Parathyroid adenoma (tissue), 2 donors: ENCODE data around the gene TRABD2B.

Source experiments
- H2AFZ ChIP-seq: fragments of 300-600 bp; sonication (generic); one replicate; pipeline ENCODE4 v1.7.0; 2017; ENCODE audit warnings: antibody characterized with exemption, mild to moderate bottlenecking
- H3K27ac ChIP-seq: fragments of 300-600 bp; sonication (generic); one replicate; pipeline ENCODE4 v1.7.0; 2017
- H3K27me3 ChIP-seq: fragments of 300-600 bp; sonication (generic); one replicate; pipeline ENCODE4 v1.7.0; 2017; ENCODE audit warnings: low read length; ENCODE audit not compliant: control insufficient read depth, insufficient read depth
- H3K36me3 ChIP-seq: fragments of 300-600 bp; sonication (generic); one replicate; pipeline ENCODE4 v1.7.0; 2017; ENCODE audit warnings: low read length; ENCODE audit not compliant: control insufficient read depth, insufficient read depth
- H3K4me1 ChIP-seq: fragments of 300-600 bp; sonication (generic); one replicate; pipeline ENCODE4 v1.7.0; 2017; ENCODE audit warnings: control low read depth
- H3K4me2 ChIP-seq: fragments of 300-600 bp; sonication (generic); one replicate; pipeline ENCODE4 v1.7.0; 2017; ENCODE audit warnings: low read length
- H3K4me3 ChIP-seq: fragments of 300-600 bp; sonication (generic); one replicate; pipeline ENCODE4 v1.7.0; 2017; ENCODE audit warnings: low read depth, low read length
- H3K79me2 ChIP-seq: fragments of 300-600 bp; sonication (generic); one replicate; pipeline ENCODE4 v1.7.0; 2017; ENCODE audit warnings: control low read depth
- H3K9ac ChIP-seq: fragments of 300-600 bp; sonication (generic); one replicate; pipeline ENCODE4 v1.7.0; 2017; ENCODE audit warnings: mild to moderate bottlenecking
- H3K9me3 ChIP-seq: fragments of 300-600 bp; sonication (generic); one replicate; pipeline ENCODE4 v1.7.0; 2017; ENCODE audit warnings: low read length; ENCODE audit not compliant: control insufficient read depth
- TF ChIP-seq, protein P1 (sequence below): fragments of 300-600 bp; sonication (generic); IDR thresholded peaks from one replicate; pipeline ENCODE4 v1.7.0; 2017; ENCODE audit warnings: antibody characterized with exemption, mild to moderate bottlenecking
- donor health status: primary hyperparathyroidism.

The TRABD2B gene

DNA sequence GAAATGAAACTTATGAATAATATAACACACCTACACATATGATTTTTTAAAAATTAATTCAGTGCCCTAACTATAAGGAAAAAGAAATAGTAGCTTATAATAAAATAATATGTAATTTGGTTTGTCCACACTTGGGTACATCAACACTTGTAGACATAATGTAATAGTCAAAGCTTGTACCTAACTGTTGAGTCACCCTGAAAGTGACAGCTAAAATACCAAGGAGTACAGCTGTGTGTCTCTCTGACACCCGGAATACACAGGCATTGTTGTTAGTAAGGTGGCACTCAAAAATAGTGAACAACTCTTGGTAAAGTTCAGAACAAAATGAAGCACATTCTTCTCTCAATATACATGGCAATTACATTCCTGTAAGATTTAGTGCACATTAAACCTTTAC, 243.4 kb downstream of the TRABD2B start:
- H3K79me2 ChIP-seq: no peaks in the 10 kb centered on the region
- no peak overlapping the region for H3K27ac ChIP-seq
- H3K4me3 ChIP-seq: no peak overlapping the region
- TF ChIP-seq, protein P1, sequence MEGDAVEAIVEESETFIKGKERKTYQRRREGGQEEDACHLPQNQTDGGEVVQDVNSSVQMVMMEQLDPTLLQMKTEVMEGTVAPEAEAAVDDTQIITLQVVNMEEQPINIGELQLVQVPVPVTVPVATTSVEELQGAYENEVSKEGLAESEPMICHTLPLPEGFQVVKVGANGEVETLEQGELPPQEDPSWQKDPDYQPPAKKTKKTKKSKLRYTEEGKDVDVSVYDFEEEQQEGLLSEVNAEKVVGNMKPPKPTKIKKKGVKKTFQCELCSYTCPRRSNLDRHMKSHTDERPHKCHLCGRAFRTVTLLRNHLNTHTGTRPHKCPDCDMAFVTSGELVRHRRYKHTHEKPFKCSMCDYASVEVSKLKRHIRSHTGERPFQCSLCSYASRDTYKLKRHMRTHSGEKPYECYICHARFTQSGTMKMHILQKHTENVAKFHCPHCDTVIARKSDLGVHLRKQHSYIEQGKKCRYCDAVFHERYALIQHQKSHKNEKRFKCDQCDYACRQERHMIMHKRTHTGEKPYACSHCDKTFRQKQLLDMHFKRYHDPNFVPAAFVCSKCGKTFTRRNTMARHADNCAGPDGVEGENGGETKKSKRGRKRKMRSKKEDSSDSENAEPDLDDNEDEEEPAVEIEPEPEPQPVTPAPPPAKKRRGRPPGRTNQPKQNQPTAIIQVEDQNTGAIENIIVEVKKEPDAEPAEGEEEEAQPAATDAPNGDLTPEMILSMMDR: no peak
- H3K4me1 ChIP-seq: no peaks in the 10 kb centered on the region
- no peaks in the 10 kb centered on the region for H3K36me3 ChIP-seq
- H3K4me2 ChIP-seq: no peak overlapping the region
- H3K27me3 ChIP-seq: no peaks in the 10 kb centered on the region
- H2AFZ ChIP-seq: no peak overlapping the region
- no peaks in the 10 kb centered on the region for H3K9me3 ChIP-seq
- H3K9ac ChIP-seq: no peak overlapping the region

DNA sequence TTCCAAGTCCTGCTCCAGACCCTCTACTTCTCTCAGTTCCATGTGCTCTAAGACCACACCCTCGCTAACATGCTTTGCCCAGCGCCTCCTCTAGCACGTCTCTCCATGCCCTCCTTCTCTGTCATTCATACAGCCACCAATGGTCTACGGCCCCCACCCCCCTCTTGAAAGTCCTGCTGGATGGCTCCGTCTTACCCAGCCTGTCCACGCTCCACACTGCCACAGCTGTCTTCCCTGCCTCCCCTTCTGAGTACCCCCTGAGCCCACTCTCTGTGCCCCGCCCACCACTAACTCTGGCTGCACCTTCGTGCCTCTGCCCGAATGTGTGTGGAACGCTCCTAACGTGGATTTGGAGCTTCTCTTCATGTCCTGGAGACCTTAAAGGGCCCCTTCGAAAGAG, 244.6 kb downstream of the TRABD2B start:
- no peak overlapping the region for H3K27ac ChIP-seq
- no peak overlapping the region for H3K9ac ChIP-seq
- no peaks in the 10 kb centered on the region for H3K9me3 ChIP-seq
- TF ChIP-seq, protein P1: no peak
- H3K27me3 ChIP-seq: no peaks in the 10 kb centered on the region
- H2AFZ ChIP-seq: no peak overlapping the region
- H3K79me2 ChIP-seq: no peaks in the 10 kb centered on the region
- H3K4me1 ChIP-seq: no peaks in the 10 kb centered on the region
- no peak overlapping the region for H3K4me2 ChIP-seq
- H3K4me3 ChIP-seq: no peak overlapping the region
- H3K36me3 ChIP-seq: no peaks in the 10 kb centered on the region

DNA sequence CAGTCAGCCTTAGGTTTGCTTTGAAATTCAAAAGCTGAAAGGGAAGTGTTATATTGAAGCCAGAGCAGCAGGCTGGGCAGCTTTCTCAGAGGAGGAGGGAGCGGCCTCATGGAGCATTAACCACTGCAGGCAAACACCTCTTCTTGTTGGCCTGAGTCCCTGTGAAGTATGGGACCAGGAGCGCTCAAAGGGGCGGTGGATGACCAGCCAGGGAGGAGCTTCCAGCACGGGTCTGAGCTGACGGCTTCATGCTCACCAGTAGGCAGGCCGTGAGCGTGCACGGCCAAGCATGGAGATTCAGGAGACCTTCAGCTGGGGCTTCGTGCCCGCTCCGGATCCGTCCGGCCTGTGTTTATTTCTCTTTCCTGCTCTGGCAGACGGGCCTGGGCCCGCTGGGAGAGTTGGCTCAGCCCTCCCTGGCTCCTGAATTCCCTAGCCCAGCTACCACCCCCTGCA, 245.2 kb downstream of the TRABD2B start:
- H3K4me3 ChIP-seq: no peak overlapping the region

DNA sequence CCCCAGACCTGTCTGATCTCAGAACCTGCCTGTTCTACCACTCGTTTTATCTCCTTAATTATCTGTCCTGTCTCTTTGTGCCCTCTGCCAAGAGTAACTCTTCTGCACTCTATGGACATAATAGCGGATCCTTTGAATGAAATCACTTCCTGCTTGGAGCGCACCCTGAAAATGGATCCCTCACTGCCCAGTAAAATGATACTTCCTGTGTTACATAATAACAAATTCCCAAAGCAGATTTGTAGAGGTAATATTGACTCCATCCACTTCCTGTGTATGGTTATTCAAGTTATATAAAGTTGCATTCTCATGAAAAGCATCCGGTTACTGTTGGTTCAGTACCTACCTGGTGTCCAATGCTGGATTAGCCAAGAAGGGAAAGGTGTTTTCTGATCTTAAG, 246.0 kb downstream of the TRABD2B start:
- Histone ChIP-seq H3K36me3 (no peaks in the 10 kb centered on the region), H3K4me2 (no peak overlapping the region), H3K79me2 (no peaks in the 10 kb centered on the region), H3K9ac (no peak overlapping the region), H3K27me3 (no peaks in the 10 kb centered on the region), H3K4me3 (no peak overlapping the region), H3K9me3 (no peaks in the 10 kb centered on the region), H3K27ac (no peak overlapping the region), H2AFZ (no peak overlapping the region), H3K4me1 (no peaks in the 10 kb centered on the region)
- TF ChIP-seq, protein P1: no peak

More for the DNA sequence above, 245.2 kb downstream of the TRABD2B start:
- Histone ChIP-seq H3K4me1 (no peaks in the 10 kb centered on the region), H2AFZ (no peak overlapping the region), H3K36me3 (no peaks in the 10 kb centered on the region), H3K27ac (no peak overlapping the region), H3K9ac (no peak overlapping the region), H3K9me3 (no peaks in the 10 kb centered on the region), H3K79me2 (no peaks in the 10 kb centered on the region), H3K27me3 (no peaks in the 10 kb centered on the region), H3K4me2 (no peak overlapping the region)
- TF ChIP-seq, protein P1: no peak

DNA sequence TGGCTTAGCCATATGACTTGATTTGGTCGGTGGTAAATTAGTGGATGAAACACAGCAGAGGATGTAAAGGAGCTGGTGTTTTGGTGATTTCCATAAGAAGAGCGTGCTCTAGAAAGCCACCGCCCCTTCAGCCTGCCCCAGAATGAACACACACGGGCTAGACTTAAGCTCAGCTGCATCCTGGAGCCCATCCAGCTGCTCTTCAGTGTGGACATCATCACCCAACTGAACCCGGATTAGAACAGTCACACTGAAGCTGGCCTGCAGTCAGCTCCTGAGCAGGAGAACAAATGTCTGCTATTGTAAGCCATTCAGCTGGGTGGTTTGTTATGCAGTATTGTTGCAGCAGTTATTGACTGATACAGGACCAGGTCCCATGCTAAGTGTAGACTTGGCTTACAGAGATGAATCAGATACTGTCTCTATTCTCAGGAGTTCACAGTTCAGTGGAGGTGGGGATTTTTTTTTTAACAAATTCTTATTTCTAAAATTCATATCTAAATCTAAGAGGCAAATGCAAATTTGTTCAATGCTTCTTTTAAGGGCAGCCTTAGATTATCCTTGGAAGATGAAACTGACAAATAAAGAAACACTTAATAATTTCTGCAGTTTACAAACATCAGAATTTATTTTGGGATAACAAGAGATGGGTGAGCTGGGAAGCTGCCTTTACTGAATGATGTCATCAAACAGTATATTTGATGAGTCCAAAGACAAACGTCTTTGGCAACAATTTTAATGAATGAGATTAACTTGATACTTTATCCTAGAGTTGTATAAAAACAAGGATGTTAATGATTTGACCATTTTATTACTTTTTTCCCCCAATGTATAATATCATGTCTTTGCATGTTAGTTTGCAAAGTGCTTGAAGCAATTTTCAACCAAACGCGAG, 251.2 kb downstream of the TRABD2B start:
- H3K27ac ChIP-seq: no peak overlapping the region
- H3K9ac ChIP-seq: no peak overlapping the region
- H3K27me3 ChIP-seq: no peaks in the 10 kb centered on the region
- TF ChIP-seq, protein P1: no peak
- no peaks in the 10 kb centered on the region for H3K9me3 ChIP-seq
- no peaks in the 10 kb centered on the region for H3K79me2 ChIP-seq
- no peak overlapping the region for H3K4me2 ChIP-seq
- H2AFZ ChIP-seq: no peak overlapping the region
- no peaks in the 10 kb centered on the region for H3K4me1 ChIP-seq
- no peaks in the 10 kb centered on the region for H3K36me3 ChIP-seq
- H3K4me3 ChIP-seq: no peak overlapping the region
